Nephron progenitor cell (in vitro differentiated cells): ENCODE results near the gene PCBP2.

Experiments
- DNase-seq: peaks from one replicate; pipeline ENCODE4 v3.0.0; 2021
- H3K27ac Mint-ChIP-seq: 2 replicates; pipeline ENCODE4 v1.8.0; 2021; ENCODE audit warnings: mild to moderate bottlenecking, moderate library complexity, mixed read lengths
- H3K27me3 Mint-ChIP-seq: 2 replicates; pipeline ENCODE4 v1.8.0; 2021; ENCODE audit warnings: mild to moderate bottlenecking, low read depth, mixed read lengths; ENCODE audit not compliant: poor library complexity
- H3K36me3 Mint-ChIP-seq: 2 replicates; pipeline ENCODE4 v1.8.0; 2021; ENCODE audit warnings: low read depth, mixed read lengths
- H3K4me1 Mint-ChIP-seq: 2 replicates; pipeline ENCODE4 v1.8.0; 2021; ENCODE audit warnings: mixed read lengths
- H3K4me3 Mint-ChIP-seq: 2 replicates; pipeline ENCODE4 v1.8.0; 2021; ENCODE audit warnings: mild to moderate bottlenecking, moderate library complexity, mixed read lengths
- H3K9me3 Mint-ChIP-seq: 2 replicates; pipeline ENCODE4 v1.8.0; 2021; ENCODE audit warnings: mild to moderate bottlenecking, moderate library complexity, mixed read lengths
- TF ChIP-seq, protein P1 (sequence below): fragments of 200-600 bp; sonication (generic); IDR thresholded peaks from 2 replicates; pipeline ENCODE4 v1.5.0; 2021; ENCODE audit warnings: antibody characterized with exemption

The PCBP2 gene

DNA sequence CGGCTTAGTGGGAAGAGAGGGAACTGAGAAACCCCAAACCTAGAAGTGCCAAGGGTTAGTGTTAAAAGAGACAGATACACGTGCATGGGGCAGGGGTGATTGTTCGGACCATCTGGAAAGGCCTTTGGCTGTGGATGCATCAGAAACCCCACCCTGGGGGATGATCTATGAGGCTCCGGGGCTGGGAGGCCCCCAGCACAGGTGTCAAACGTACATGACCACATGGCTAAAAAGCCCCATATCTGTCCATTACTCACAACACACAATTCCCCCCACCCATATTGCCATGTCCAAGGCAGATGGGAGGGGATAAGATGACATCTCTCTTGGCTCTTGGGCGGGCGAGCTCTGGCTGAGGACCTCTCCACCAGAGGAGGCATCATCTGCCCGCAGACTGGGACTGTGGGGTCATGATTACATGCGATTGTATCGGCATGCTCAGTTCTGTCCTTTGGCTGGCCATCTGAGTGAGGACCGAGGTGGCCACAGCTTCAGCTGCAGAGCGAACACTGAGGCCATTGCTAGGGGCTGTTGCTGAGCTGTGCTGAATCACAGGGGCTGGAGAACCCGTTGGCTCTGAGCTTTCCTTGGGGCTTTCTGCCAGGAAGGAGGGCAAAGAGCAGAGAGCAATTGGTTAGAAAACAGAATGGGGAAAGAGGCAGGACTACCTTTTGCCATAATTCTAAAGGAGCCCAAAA lies 65.0 kb downstream of the PCBP2 start:
- Mint-ChIP-seq H3K9me3 (no peaks in the 10 kb centered on the region), H3K4me3 (no peak overlapping the region), H3K27me3 (peaks cover 4% of the 10 kb centered on the region), H3K4me1 (no peaks in the 10 kb centered on the region), H3K27ac (peak overlapping the region; percentile 13), H3K36me3 (peaks cover 38% of the 10 kb centered on the region)
- DNase-seq = no peak
- TF ChIP-seq, protein P1, sequence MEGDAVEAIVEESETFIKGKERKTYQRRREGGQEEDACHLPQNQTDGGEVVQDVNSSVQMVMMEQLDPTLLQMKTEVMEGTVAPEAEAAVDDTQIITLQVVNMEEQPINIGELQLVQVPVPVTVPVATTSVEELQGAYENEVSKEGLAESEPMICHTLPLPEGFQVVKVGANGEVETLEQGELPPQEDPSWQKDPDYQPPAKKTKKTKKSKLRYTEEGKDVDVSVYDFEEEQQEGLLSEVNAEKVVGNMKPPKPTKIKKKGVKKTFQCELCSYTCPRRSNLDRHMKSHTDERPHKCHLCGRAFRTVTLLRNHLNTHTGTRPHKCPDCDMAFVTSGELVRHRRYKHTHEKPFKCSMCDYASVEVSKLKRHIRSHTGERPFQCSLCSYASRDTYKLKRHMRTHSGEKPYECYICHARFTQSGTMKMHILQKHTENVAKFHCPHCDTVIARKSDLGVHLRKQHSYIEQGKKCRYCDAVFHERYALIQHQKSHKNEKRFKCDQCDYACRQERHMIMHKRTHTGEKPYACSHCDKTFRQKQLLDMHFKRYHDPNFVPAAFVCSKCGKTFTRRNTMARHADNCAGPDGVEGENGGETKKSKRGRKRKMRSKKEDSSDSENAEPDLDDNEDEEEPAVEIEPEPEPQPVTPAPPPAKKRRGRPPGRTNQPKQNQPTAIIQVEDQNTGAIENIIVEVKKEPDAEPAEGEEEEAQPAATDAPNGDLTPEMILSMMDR = no peak

DNA sequence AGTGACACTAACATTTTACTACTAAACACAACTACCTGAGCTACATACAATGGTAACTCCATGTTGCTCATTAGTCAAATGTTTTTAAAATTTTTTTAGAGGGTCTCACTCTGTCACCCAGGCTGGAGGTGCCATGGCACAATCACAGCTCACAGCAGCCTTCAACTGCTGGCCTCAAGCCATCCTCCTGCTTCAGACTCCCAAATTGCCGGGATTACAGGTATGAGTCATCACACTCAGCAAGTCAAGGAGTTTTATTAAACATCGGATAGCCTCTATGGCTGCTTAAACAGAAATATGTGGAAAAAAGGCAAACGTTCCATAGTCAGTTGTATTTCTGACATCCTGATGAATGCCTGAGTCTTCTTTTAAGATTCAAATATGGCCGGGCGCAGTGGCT lies 66.5 kb downstream of the PCBP2 start:
- DNase-seq = no peak
- Mint-ChIP-seq H3K9me3 (no peaks in the 10 kb centered on the region), H3K4me1 (no peaks in the 10 kb centered on the region), H3K27ac (no peak overlapping the region), H3K27me3 (no peaks in the 10 kb centered on the region), H3K4me3 (no peak overlapping the region), H3K36me3 (peaks cover 50% of the 10 kb centered on the region)
- TF ChIP-seq, protein P1 = no peak

DNA sequence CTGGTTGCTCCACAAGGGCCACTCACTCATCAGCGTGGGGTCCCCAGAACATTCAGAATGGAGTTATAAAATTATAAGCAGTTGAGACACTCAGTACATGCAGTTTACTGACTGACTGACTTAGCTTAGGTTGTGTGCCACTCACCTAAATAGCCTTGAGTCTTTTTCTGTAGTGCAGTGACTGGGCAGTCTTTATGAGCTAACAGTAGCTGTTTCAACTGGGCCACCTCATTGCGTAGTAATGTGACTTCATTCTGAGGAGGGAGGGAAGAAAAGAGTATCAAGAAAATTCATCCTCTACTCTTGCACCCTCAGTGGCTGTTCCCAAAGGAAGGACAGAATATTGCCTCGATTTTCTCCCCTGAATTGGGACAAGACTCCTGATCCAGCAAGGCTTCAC lies 71.2 kb downstream of the PCBP2 start:
- Mint-ChIP-seq H3K4me1 (no peaks in the 10 kb centered on the region), H3K27ac (no peak overlapping the region), H3K9me3 (no peaks in the 10 kb centered on the region), H3K4me3 (no peak overlapping the region), H3K36me3 (peaks cover 60% of the 10 kb centered on the region), H3K27me3 (no peaks in the 10 kb centered on the region)
- DNase-seq = no peak
- TF ChIP-seq, protein P1 = no peak

DNA sequence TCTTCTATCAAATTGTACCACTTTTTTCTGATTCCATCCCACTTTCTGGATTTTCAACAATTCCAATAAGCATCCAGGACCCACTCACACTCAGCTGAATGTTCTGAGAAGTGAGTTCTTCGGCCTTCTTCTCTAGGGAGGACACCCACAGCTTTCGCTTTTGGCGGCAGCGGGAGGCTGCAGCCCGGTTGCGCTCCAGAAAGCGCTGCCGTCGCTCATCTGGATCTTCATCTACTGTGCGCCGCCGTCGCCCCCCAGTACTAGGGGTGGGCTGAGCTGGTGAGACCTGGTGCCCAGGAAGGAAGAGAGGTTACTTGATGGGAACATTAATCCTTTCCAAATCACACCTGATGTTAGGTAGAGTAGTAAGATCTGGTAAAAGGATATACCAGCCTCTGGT lies 72.6 kb downstream of the PCBP2 start:
- Mint-ChIP-seq H3K4me1 (no peaks in the 10 kb centered on the region), H3K9me3 (no peaks in the 10 kb centered on the region), H3K4me3 (no peak overlapping the region), H3K27ac (no peak overlapping the region), H3K36me3 (peaks cover 67% of the 10 kb centered on the region), H3K27me3 (no peaks in the 10 kb centered on the region)
- no peak for DNase-seq
- TF ChIP-seq, protein P1 = no peak

DNA sequence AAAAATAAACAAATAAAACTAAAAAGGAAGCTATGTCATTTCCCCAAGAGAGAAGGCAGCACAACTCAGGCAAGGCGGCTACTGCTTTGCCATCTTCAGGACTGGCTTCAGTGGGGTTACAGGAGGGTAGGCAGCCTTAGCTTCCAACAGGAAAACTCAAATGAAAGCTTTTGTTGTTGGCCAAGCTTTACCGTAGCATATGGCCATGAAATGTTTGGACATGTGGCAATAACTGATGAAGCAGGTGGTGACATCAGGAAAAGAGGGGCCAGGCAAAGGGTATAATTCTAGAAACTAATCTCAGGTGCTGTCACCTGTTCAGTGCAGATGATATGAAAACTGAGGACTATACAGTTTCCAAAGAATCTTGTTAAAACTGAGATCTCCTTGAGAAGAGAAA lies 78.2 kb downstream of the PCBP2 start:
- Mint-ChIP-seq H3K27me3 (no peaks in the 10 kb centered on the region), H3K27ac (no peak overlapping the region), H3K36me3 (peaks cover 56% of the 10 kb centered on the region), H3K4me1 (no peaks in the 10 kb centered on the region), H3K9me3 (no peaks in the 10 kb centered on the region), H3K4me3 (no peak overlapping the region)
- no peak for DNase-seq
- TF ChIP-seq, protein P1 = no peak
